Measurements from ENCODE around the gene HDHD3.

Gene HDHD3

DNA sequence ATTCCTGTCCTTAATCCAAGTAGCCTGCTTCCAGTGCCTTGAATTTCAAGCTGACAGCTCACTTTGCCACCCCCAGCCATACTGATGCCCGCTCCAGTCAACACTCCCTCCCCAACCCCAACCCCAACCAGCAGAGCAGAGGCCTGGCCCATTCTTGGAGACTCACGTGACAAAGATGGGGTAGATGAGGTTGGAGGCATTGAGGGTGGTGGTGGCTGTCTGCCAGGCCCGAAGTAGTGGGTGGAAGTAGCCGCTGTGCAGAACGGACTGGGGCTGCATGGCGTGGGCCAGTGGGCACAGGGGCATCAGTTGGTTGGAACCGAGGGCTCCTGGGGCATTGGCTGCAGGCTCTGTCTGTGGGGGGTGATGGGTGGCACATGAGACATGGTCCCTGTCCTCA, 16.5 kb upstream of the HDHD3 start:
- H3K4me3 ChIP-seq (ENCODE audit: low read depth, low read length), result no peak overlapping the region
- H3K36me3 ChIP-seq, result peaks cover 60% of the 10 kb centered on the region
- TF ChIP-seq, protein P1, sequence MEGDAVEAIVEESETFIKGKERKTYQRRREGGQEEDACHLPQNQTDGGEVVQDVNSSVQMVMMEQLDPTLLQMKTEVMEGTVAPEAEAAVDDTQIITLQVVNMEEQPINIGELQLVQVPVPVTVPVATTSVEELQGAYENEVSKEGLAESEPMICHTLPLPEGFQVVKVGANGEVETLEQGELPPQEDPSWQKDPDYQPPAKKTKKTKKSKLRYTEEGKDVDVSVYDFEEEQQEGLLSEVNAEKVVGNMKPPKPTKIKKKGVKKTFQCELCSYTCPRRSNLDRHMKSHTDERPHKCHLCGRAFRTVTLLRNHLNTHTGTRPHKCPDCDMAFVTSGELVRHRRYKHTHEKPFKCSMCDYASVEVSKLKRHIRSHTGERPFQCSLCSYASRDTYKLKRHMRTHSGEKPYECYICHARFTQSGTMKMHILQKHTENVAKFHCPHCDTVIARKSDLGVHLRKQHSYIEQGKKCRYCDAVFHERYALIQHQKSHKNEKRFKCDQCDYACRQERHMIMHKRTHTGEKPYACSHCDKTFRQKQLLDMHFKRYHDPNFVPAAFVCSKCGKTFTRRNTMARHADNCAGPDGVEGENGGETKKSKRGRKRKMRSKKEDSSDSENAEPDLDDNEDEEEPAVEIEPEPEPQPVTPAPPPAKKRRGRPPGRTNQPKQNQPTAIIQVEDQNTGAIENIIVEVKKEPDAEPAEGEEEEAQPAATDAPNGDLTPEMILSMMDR (IDR thresholded peaks at IDR 0.05; ENCODE audit: low read depth, low read length), result no peak
- no peak for DNase-seq
- no peak overlapping the region for H3K27ac ChIP-seq
- no peaks in the 10 kb centered on the region for H3K27me3 ChIP-seq (ENCODE audit: insufficient read depth, low read depth, severe bottlenecking)
- no peaks in the 10 kb centered on the region for H3K9me3 ChIP-seq (ENCODE audit: severe bottlenecking)

DNA sequence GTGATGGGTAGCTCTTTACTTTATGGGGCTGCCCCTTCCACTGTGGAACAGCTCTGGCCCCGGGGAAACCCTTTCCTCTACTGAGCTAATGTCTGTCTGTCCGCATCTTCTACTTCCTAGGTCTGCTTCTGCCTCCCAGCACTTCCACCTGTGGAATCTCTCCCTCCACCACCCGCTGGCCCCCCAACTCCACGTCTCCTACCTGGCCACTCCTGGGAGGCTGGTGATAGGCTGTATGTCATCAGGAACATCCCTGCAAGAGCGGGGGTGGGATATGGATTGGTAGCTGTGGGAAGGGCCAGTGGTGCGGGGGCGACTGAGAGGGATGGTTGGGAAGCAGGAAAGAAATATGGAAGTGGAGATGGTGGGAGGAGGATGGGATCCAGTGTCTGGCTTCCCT, 15.1 kb upstream of the HDHD3 start:
- H3K9me3 ChIP-seq (ENCODE audit: severe bottlenecking), result no peaks in the 10 kb centered on the region
- H3K36me3 ChIP-seq, result peaks cover 68% of the 10 kb centered on the region

DNA sequence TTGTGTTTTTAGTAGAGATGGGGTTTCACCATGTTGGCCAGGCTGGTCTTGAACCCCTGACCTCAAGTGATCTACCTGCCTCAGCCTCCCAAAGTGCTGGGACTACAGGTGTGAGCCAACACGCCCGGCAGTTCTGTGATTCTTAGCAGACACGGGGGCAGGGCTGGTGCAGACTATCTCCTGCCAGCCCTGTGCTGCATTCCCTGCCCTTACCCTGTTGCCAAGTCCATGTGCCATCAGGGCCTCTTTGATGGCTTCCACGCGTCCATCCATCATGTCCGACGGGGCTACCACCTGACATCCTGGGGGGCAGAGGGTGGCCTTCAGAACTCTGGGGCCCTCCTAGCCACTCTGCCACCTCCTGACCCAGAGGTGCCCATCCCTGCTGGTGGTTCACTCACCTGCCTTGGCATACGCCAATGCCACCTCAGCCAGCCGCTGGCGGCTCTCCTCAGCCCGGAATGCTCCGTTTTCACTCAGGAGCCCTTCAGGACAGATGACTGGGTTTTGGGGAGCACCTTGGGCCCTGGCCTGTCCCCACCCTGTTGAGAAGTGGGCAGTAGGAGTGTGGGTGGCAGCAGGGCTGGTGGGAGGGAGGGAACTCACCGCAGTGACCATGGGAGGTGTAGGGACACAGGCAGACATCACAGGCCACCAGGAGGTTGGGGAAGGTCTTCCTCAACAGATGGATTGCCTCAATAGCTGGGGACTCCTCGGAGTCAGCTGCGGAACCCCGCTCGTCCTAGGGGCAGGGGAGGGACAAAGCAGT, 13.6 kb upstream of the HDHD3 start:
- Histone ChIP-seq H3K4me3 (ENCODE audit: low read depth, low read length) (no peak overlapping the region), H3K36me3 (peaks cover 71% of the 10 kb centered on the region), H3K27me3 (ENCODE audit: insufficient read depth, low read depth, severe bottlenecking) (no peaks in the 10 kb centered on the region), H3K27ac (no peak overlapping the region), H3K9me3 (ENCODE audit: severe bottlenecking) (no peaks in the 10 kb centered on the region)
- no peak for DNase-seq
- TF ChIP-seq, protein P1 (IDR thresholded peaks at IDR 0.05; ENCODE audit: low read depth, low read length), result no peak

More for the DNA sequence above, 15.1 kb upstream of the HDHD3 start:
- no peaks in the 10 kb centered on the region for H3K27me3 ChIP-seq (ENCODE audit: insufficient read depth, low read depth, severe bottlenecking)
- no peak overlapping the region for H3K27ac ChIP-seq
- TF ChIP-seq, protein P1 (IDR thresholded peaks at IDR 0.05; ENCODE audit: low read depth, low read length), result no peak
- DNase-seq, result no peak
- H3K4me3 ChIP-seq (ENCODE audit: low read depth, low read length), result no peak overlapping the region

DNA sequence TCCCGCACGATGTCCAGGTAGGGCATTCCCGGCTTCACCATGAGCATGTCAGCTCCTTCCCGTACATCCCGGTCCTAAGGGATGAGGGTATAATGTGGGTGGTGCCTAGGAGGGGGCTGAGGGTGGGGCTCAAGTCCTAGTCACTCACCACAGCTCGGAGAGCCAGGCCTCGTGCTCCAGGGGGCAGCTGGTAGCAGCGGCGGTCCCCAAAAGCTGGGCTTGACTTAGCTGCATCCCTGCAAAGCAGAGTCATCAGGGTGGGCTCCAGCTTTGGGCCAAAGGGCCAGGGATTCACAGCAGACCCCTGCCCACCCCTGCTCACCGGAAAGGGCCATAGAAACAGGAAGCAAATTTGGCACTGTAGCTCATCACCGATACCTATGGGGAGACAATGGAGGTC, 12.7 kb upstream of the HDHD3 start:
- no peaks in the 10 kb centered on the region for H3K27me3 ChIP-seq (ENCODE audit: insufficient read depth, low read depth, severe bottlenecking)
- H3K4me3 ChIP-seq (ENCODE audit: low read depth, low read length), result no peak overlapping the region
- H3K36me3 ChIP-seq, result peaks cover 67% of the 10 kb centered on the region
- no peak for DNase-seq
- H3K9me3 ChIP-seq (ENCODE audit: severe bottlenecking), result no peaks in the 10 kb centered on the region
- TF ChIP-seq, protein P1 (IDR thresholded peaks at IDR 0.05; ENCODE audit: low read depth, low read length), result no peak
- no peak overlapping the region for H3K27ac ChIP-seq

DNA sequence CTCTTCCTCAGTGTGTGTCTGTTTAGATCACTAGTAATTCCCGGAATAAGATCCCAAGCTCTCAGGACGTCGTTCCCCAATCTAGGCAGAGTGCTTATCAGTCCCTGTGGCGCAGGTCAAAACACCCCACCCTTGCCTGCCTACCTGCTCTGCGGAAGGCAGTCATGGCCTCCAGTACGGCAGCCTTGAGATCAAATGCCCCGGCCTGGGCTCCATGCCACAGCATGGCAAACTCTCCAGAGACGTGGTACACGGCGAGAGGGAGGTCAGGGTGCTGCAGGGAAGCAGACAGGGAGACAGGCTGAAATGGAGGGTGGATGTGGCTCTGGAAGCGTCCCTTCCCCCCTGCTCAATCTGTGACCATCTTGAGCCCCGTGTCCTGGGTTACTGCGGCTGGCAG, 12.0 kb upstream of the HDHD3 start:
- no peak overlapping the region for H3K27ac ChIP-seq
- TF ChIP-seq, protein P1 (IDR thresholded peaks at IDR 0.05; ENCODE audit: low read depth, low read length), result no peak
- H3K4me3 ChIP-seq (ENCODE audit: low read depth, low read length), result no peak overlapping the region
- DNase-seq, result no peak
- H3K36me3 ChIP-seq, result peaks cover 67% of the 10 kb centered on the region
- no peaks in the 10 kb centered on the region for H3K27me3 ChIP-seq (ENCODE audit: insufficient read depth, low read depth, severe bottlenecking)
- H3K9me3 ChIP-seq (ENCODE audit: severe bottlenecking), result no peaks in the 10 kb centered on the region

All from WERI-Rb-1 (cell line).